A673 (cell line): Measurements from ENCODE around the gene MGAT5B.

Source experiments
- EZH2 ChIP-seq: fragments of 200-600 bp; sonication (generic); IDR thresholded peaks from 2 replicates; pipeline ENCODE4 v1.6.1; 2017; ENCODE audit warnings: borderline replicate concordance, low read depth, mild to moderate bottlenecking, mixed read lengths, antibody characterized with exemption, low read length; ENCODE audit not compliant: poor library complexity, severe bottlenecking
- TF ChIP-seq, protein P1 (sequence below): fragments of 300-800, 200-600 bp; sonication (generic); conservative IDR thresholded peaks from 2 replicates; pipeline ENCODE4 v1.5.1; 2017; ENCODE audit warnings: low read depth, mild to moderate bottlenecking, antibody characterized with exemption, low read length, moderate library complexity, mixed read lengths

DNA sequence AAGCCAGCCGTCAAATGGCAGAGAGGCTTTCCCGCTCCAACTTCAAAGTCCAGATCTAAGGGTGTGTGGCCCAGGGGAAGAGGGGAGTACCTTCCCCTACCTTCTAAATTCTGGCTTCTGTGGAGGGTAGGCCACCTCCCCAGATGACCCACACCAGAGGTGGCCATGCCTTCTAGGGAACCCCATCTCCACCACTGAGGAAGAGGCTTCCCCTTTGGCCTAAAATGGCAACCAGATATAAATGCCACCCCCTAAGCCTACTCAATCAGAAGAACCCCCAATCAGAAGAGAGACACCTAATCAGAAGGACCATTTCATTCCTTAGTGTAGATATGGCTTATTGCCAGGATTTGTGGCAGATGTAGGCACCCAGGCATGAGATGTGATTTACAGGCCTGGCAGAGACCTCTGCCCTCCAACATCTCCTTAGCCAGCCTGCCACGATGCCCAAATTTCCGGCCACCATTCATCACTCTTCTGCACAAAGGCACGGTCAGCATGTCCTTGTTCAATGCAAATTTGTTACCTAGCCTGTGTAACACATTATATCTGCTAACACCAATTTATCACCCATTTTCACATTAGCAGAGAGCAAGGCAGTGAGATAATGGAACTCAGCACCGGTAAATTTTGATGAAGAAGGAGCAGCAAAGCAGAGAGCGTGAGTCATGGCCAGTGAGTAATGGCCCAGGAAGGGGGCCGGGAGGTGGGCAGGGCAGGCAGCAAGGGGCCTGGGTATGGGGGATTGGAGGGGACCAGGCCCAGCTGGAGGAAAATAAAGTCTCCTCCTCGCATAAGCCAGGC lies 1.2 kb upstream of the MGAT5B start:
- TF ChIP-seq, protein P1, sequence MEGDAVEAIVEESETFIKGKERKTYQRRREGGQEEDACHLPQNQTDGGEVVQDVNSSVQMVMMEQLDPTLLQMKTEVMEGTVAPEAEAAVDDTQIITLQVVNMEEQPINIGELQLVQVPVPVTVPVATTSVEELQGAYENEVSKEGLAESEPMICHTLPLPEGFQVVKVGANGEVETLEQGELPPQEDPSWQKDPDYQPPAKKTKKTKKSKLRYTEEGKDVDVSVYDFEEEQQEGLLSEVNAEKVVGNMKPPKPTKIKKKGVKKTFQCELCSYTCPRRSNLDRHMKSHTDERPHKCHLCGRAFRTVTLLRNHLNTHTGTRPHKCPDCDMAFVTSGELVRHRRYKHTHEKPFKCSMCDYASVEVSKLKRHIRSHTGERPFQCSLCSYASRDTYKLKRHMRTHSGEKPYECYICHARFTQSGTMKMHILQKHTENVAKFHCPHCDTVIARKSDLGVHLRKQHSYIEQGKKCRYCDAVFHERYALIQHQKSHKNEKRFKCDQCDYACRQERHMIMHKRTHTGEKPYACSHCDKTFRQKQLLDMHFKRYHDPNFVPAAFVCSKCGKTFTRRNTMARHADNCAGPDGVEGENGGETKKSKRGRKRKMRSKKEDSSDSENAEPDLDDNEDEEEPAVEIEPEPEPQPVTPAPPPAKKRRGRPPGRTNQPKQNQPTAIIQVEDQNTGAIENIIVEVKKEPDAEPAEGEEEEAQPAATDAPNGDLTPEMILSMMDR = no peak
- TF ChIP-seq EZH2 = no peak
